IMR-90 (cell line): ENCODE data around the gene FADD. TPM values are rescaled to one million over a fixed set of nuclear protein-coding genes. Genes with fewer than 3 reads are reported as not detected.
"Not testable (repeated sequence)": the region's sequence is repeated elsewhere in the genome, so short reads cannot be mapped to it uniquely, and the experiment has no call there.

Experiments
- ATAC-seq: fragments of 200-7000 bp; cut with Tn5 transposase; 2 replicates; pipeline ENCODE4 v1.9.1; 2020; ENCODE audit warnings: low read depth, mild to moderate bottlenecking, moderate library complexity
- BruUV-seq: library from RNA; stranded (reverse); fragments of 400-500 nt; replicated peaks from 2 replicates; lab custom pipeline; 2021; lab: Mats Ljungman, UMichigan
- CTCF ChIA-PET: fragments of 300-600 bp; formaldehyde crosslinking; extraction: SDS; loops from one replicate; lab custom pipeline; 2021; ENCODE audit warnings: antibody characterized with exemption; lab: Yijun Ruan, JAX
- POLR2A ChIA-PET: fragments of 300-600 bp; sonication (Branson Sonifier 250); formaldehyde crosslinking; loops from one replicate; lab custom pipeline; 2022; ENCODE audit warnings: antibody characterized with exemption; ENCODE audit not compliant: unreplicated experiment; lab: Charles Lee
- DNase-seq: peaks from one replicate; pipeline ENCODE4 v3.0.0; 2013
- H2AFZ ChIP-seq: replicated peaks from 2 replicates; pipeline ENCODE3; 2013; ENCODE audit warnings: low read length, mild to moderate bottlenecking; ENCODE audit not compliant: poor library complexity
- H2AK5ac ChIP-seq: 2 replicates; pipeline ENCODE4 v1.6.1; 2013; ENCODE audit warnings: low read depth, low read length, inconsistent platforms
- H2AK9ac ChIP-seq: replicated peaks from 2 replicates; pipeline ENCODE3; 2013; ENCODE audit warnings: mild to moderate bottlenecking, low read depth, low read length, moderate library complexity; ENCODE audit not compliant: poor library complexity
- H2BK120ac ChIP-seq: 2 replicates; pipeline ENCODE4 v1.6.1; 2013; ENCODE audit warnings: low read depth, low read length, inconsistent platforms
- H2BK15ac ChIP-seq: 3 replicates; pipeline ENCODE4 v1.6.1; 2013; ENCODE audit warnings: low read depth, low read length, inconsistent platforms
- H2BK20ac ChIP-seq: 2 replicates; pipeline ENCODE4 v1.6.1; 2013; ENCODE audit warnings: low read depth, mild to moderate bottlenecking, inconsistent platforms, low read length, moderate library complexity
- H2BK5ac ChIP-seq: 2 replicates; pipeline ENCODE4 v1.6.1; 2013; ENCODE audit warnings: mild to moderate bottlenecking, low read depth, low read length, inconsistent platforms; ENCODE audit not compliant: poor library complexity, severe bottlenecking
- H3K14ac ChIP-seq: replicated peaks from 2 replicates; pipeline ENCODE4 v1.6.1; 2013; ENCODE audit warnings: low read depth, low read length, inconsistent platforms
- H3K18ac ChIP-seq: 2 replicates; pipeline ENCODE4 v1.6.1; 2013; ENCODE audit warnings: low read depth, low read length, control low read depth
- H3K23ac ChIP-seq: 2 replicates; pipeline ENCODE4 v1.6.1; 2013; ENCODE audit warnings: low read depth, low read length, inconsistent platforms
- H3K27ac ChIP-seq: 2 replicates; pipeline ENCODE4 v1.5.1; 2013; ENCODE audit warnings: mild to moderate bottlenecking, control low read depth, low read length; ENCODE audit not compliant: insufficient read depth
- H3K27me3 ChIP-seq: 2 replicates; pipeline ENCODE4 v1.6.1; 2013; ENCODE audit warnings: low read length; ENCODE audit not compliant: control insufficient read depth, insufficient read depth
- H3K36me3 ChIP-seq: 2 replicates; pipeline ENCODE4 v1.6.1; 2013; ENCODE audit warnings: low read length, mixed read lengths; ENCODE audit not compliant: control insufficient read depth, insufficient read depth
- H3K4ac ChIP-seq: 2 replicates; pipeline ENCODE4 v1.6.1; 2013; ENCODE audit warnings: low read depth, low read length, inconsistent platforms
- H3K4me1 ChIP-seq: 2 replicates; pipeline ENCODE4 v1.6.1; 2013; ENCODE audit warnings: low read length, mixed read lengths; ENCODE audit not compliant: control insufficient read depth, insufficient read depth
- H3K4me2 ChIP-seq: 2 replicates; pipeline ENCODE4 v1.6.1; 2013; ENCODE audit warnings: low read depth, mild to moderate bottlenecking, control low read depth, low read length, moderate library complexity
- H3K4me3 ChIP-seq: 2 replicates; pipeline ENCODE4 v1.5.1; 2013; ENCODE audit warnings: low read depth, mild to moderate bottlenecking, control low read depth, low read length, moderate library complexity; ENCODE audit not compliant: insufficient read depth
- H3K56ac ChIP-seq: 2 replicates; pipeline ENCODE4 v1.6.1; 2013; ENCODE audit warnings: low read length, inconsistent platforms; ENCODE audit not compliant: insufficient read depth; ENCODE audit errors: extremely low read depth
- H3K79me1 ChIP-seq, 2 experiments: 2 replicates each; pipeline ENCODE4 v1.6.1; 2013; ENCODE audit warnings: low read length in 2 of 2, inconsistent platforms in 1 of 2, low read depth in 1 of 2
- H3K9ac ChIP-seq: 2 replicates; pipeline ENCODE4 v1.6.1; 2013; ENCODE audit warnings: low read depth, low read length, control low read depth
- H3K9me1 ChIP-seq: 2 replicates; pipeline ENCODE4 v1.6.1; 2013; ENCODE audit warnings: low read length, inconsistent platforms; ENCODE audit not compliant: insufficient read depth
- H3K9me3 ChIP-seq: 2 replicates; pipeline ENCODE4 v1.6.1; 2013; ENCODE audit warnings: low read length; ENCODE audit not compliant: control insufficient read depth, insufficient read depth
- H4K20me1 ChIP-seq: 2 replicates; pipeline ENCODE4 v1.6.1; 2013; ENCODE audit warnings: low read length, inconsistent platforms; ENCODE audit not compliant: insufficient read depth
- H4K5ac ChIP-seq: 2 replicates; pipeline ENCODE4 v1.6.1; 2013; ENCODE audit warnings: mild to moderate bottlenecking, low read depth, low read length, control low read depth
- H4K8ac ChIP-seq, 2 experiments: 2 replicates each; pipeline ENCODE4 v1.6.1; 2013; ENCODE audit warnings: low read depth in 2 of 2, low read length in 2 of 2, control low read depth in 1 of 2, inconsistent platforms in 1 of 2
- H4K91ac ChIP-seq: 2 replicates; pipeline ENCODE4 v1.6.1; 2013; ENCODE audit warnings: low read depth, low read length, inconsistent platforms; ENCODE audit not compliant: insufficient read depth
- WGBS, 2 experiments: methylation state at CpG; one replicate each; pipeline versions ENCODE4 v1.1.5 to v1.1.7; 2013; ENCODE audit warnings: missing lambda C conversion rate in 2 of 2; ENCODE audit not compliant: insufficient read length in 1 of 2; ENCODE audit errors: extremely low coverage in 2 of 2; 5-methylcytosine and 5-hydroxymethylcytosine counted together
- dilution Hi-C: fragments of 300-500 bp; cut with HindIII; formaldehyde crosslinking; loops from one replicate; pipeline ENCODE4 v1.14.3; 2018; ENCODE audit warnings: low sequenced_read_pairs; ENCODE audit not compliant: unreplicated experiment
- in situ Hi-C: fragments of 300-500 bp; cut with MboI; formaldehyde crosslinking; loops from 3 replicates; pipeline ENCODE4 v1.14.3; 2019; ENCODE audit warnings: low sequenced_read_pairs, inconsistent platforms, mixed read lengths
- intact Hi-C: fragments of 100-400 bp; cut with micrococcal nuclease; formaldehyde crosslinking; loops from 2 replicates; pipeline ENCODE4 v1.10.0; 2022
- polyA plus RNA-seq, 3 experiments: library from polyadenylated mRNA; depleted of rRNA; stranded (reverse); fragments of >200 nt; gene quantifications; 2 replicates each; pipeline ENCODE4 v1.2.3, GENCODE V29; 2012; ENCODE audit warnings: low replicate concordance in 1 of 3
- total RNA-seq: library from RNA; depleted of rRNA; stranded (reverse); fragments of >200 nt; gene quantifications from 2 replicates; pipeline ENCODE4 v1.2.3, GENCODE V29; 2012

The FADD gene
- total and polyA plus RNA-seq, 2 of the 4 experiments (the other 2 are of a cell fraction), result 38.1 to 44.4 TPM

- H2AFZ ChIP-seq, H3K27me3 ChIP-seq, H3K4ac ChIP-seq, H3K56ac ChIP-seq, H3K4me3 ChIP-seq, H3K18ac ChIP-seq, H3K27ac ChIP-seq, H3K14ac ChIP-seq, dilution Hi-C loops, H2BK20ac ChIP-seq, H3K9ac ChIP-seq, H4K8ac ChIP-seq, H2AK9ac ChIP-seq, H4K91ac ChIP-seq, H2BK15ac ChIP-seq, H2AK5ac ChIP-seq, H2BK5ac ChIP-seq, H3K4me2 ChIP-seq, POLR2A ChIA-PET, H4K5ac ChIP-seq, in situ Hi-C loops, ATAC-seq, H3K23ac ChIP-seq, H3K4me1 ChIP-seq, H3K9me3 ChIP-seq, H2BK120ac ChIP-seq, BruUV-seq, DNase-seq: not testable (repeated sequence)
- Histone ChIP-seq H4K20me1 (peaks cover 22% of the 10 kb centered on the region), H3K36me3 (peaks cover 11% of the 10 kb centered on the region), H3K79me1 (peaks cover 11 to 27% of the 10 kb centered on the region in 2 experiments; a peak in 3 of 4 replicates), H3K9me1 (peaks cover 16% of the 10 kb centered on the region)
- CTCF ChIA-PET, result interaction anchor here (0.7 kb wide), 1 partner anchor 328 kb away, joined by 4 read pairs; no protein-coding TSS in a partner anchor
- WGBS, 2 experiments, result 90% methylated on average over 2 of the region's 3 CpGs; no CpG with 5 or more reads in 1 of the 2 experiments
- intact Hi-C loops, result loop anchor here (5.0 to 10.0 kb wide), 3 partner anchors 124 to 216 kb away; partner anchors contain the start of gene CTTN
These were observed 2.0 kb upstream of the FADD start for GRCh38 chr11:70201047-70201446.
